HG02623 (cell line): ENCODE measurements around the gene ZNF384.

Source experiments
- ATAC-seq: cut with Tn5 transposase; IDR thresholded peaks from one replicate; pipeline ENCODE4 v1.9.1; 2021; ENCODE audit warnings: moderate library complexity; ENCODE audit not compliant: unreplicated experiment

Gene ZNF384

GRCh38 chr12:6699989-6700645 is 10.9 kb upstream of the ZNF384 start:
- ATAC-seq, result no peak

GRCh38 chr12:6699259-6699988 is 10.2 kb upstream of the ZNF384 start:
- no peak for ATAC-seq

- ATAC-seq, result no peak
Observed at GRCh38 chr12:6698352-6699046, 9.3 kb upstream of the ZNF384 start.

- no peak for ATAC-seq
Observed at GRCh38 chr12:6697584-6698351, 8.6 kb upstream of the ZNF384 start.

GRCh38 chr12:6696690-6697583 is 7.8 kb upstream of the ZNF384 start:
- no peak for ATAC-seq

GRCh38 chr12:6695313-6696045 is 6.3 kb upstream of the ZNF384 start:
- no peak for ATAC-seq

GRCh38 chr12:6694701-6695100 is 5.5 kb upstream of the ZNF384 start:
- no peak for ATAC-seq

- no peak for ATAC-seq
Observed at GRCh38 chr12:6693832-6694355, 4.7 kb upstream of the ZNF384 start.

GRCh38 chr12:6692888-6693287 is 3.7 kb upstream of the ZNF384 start:
- ATAC-seq, result no peak

- ATAC-seq, result no peak
Observed at GRCh38 chr12:6691473-6691872, 2.3 kb upstream of the ZNF384 start.

GRCh38 chr12:6688543-6688998 is 604 bp downstream of the ZNF384 start:
- no peak for ATAC-seq

GRCh38 chr12:6685814-6686213 is 3.4 kb downstream of the ZNF384 start:
- ATAC-seq, result no peak

- no peak for ATAC-seq
Observed at GRCh38 chr12:6684609-6685008, 4.6 kb downstream of the ZNF384 start.

- ATAC-seq, result no peak
Observed at GRCh38 chr12:6676962-6677361, 12.2 kb downstream of the ZNF384 start.

- no peak for ATAC-seq
Observed at GRCh38 chr12:6672143-6672542, 17.0 kb downstream of the ZNF384 start.

GRCh38 chr12:6667559-6668210 is 21.5 kb downstream of the ZNF384 start:
- ATAC-seq, result no peak

- ATAC-seq, result no peak
Observed at GRCh38 chr12:6666211-6666610, 23.0 kb downstream of the ZNF384 start.

GRCh38 chr12:6664902-6665301 is 24.3 kb downstream of the ZNF384 start:
- ATAC-seq, result no peak
